ENCODE data around the gene SHANK2.

The SHANK2 gene

DNA sequence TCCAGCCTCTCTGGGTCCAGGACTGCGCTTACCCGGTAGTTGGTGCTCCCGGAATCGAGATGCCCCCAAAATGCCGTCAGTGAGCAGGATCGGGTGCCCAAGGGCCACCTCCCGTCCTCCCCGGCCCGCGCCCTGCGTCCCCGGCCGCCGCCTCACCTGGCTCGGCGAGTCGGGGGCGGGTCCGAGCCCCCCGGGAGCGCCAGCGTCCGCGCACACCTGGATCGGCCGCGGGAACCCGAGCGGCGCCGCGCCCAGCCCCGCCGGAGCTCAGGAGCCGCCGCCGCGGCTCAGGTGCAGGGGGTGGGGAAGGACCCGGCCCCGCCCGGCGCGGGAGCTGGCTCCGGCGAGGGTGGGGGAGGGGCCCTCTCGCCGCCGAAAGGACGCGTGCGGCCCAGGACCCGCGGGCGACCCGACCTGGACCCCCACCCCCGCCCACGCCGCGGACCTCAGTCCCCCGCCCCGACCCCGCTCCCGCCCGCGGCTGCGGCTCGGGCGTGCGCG lies at the start of gene SHANK2:
TSS of gene SHANK2 (minus strand) at position 309 of the 501 bp plus-strand sequence. CDS start 105,251 bp downstream, outside the sequence.
- DNase-seq: no peak

DNA sequence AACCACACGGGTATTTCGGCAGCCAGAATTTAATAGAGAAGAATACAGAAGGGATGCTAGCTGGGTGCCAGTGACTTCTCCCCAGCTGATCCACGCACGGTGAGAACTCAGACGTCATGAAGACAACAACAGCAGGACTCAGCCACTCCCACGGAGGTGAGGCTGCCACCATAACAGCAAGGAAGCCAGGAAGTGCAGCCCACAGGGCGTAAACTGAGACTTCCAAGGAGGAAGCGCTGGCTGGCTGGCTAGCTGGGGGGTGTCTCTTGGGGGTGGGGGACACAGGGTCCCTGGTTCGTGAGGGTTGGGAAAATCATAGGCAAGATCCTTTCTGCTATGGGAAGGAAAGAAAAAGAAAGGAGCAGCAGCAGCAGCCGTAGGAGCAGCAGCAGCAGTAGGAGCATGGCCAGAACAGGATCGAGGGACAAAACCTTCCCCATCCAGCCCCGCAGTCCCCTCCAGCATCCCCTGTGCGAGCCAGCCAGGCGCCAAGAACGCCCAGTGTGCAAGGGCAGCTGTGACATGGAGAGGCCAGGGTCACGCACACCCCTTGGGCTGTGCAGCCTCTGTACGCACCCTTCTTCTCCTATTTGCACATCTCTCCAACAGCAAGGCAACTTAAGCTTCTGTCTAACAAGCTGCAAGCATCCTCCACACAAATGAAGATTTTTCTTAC lies 49.6 kb upstream of the SHANK2 start:
- DNase-seq: no peak

GRCh38 chr11:71301046-71301857 lies 48.9 kb upstream of the SHANK2 start:
- no peak for DNase-seq

DNA sequence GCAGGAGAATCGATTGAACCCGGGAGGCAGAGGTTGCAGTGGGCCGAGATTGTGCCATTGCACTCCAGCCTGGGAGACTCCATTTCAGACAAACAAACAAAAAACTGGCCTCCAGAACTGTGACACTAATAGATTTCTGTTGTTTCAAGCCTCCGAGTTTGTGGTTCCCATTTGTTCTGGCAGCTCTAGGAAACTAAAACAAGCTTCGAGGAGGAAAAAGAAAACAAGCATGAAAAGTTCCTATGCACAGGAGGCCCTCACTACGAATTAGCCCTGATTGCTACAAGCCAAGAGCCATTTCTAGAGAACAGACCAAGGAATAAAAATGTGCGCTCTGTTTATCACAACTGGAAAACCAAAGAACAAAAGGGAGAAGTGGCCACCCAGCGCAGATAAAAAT lies 47.8 kb upstream of the SHANK2 start:
- DNase-seq: no peak

DNA sequence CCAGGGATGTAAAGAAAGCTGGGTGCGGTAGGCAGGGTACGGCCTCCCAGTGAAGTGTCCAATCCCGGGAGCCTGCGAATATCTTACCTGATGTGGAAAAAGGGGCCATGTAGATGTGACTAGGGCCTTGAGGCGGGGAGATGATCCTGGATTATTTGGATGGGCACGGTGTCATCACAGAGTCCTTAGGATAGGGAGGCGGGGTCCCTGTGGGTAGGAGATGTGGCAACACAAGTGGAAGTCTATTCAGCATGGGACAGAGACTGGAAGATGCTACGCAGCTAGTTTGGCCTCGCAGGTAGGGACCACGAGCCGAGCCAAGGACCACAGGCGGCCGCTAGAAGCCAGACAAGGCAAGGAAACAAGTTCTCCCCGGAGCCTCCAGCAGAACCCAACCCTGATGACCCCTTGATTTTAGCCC lies 46.4 kb upstream of the SHANK2 start:
- DNase-seq: no peak

GRCh38 chr11:71298016-71298550 lies 45.7 kb upstream of the SHANK2 start:
- DNase-seq: no peak

DNA sequence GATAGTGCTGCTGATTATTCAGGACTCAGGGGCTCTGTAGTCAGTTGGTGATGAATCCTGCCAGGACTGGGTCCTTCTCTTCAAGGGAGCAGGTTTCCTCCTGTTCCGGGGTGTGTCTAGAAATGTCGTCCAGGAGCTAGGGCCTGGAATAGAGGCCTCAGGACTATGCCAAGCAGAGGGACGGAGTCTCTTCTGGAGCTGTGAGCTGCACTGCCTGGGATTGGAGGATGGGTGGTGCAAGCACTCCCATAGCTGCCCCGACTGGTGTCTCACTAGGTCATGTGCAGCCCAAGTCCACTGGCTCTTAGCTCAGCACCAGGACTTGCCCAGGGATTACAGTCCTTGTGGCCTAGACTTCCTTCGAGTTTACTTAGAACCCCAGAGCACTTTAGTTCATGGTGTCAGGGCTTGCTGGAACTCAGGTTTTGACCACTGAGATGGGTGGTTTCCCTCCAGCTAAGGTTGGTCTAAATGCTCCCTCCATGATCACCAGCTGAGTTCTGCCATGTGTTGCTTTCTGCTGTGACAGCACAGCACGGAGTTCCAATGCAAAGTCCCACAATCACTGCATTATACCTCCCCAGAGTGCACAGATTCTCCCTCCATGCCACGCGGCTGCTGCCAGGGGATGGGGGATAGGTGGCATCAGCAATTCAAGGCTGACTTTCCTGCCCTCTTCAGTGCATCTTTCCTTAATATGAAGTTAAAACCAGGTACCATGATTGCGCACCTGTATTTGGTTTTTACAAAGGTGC lies 42.6 kb upstream of the SHANK2 start:
- DNase-seq: no peak

- no peak for DNase-seq
These were observed 41.8 kb upstream of the SHANK2 start for GRCh38 chr11:71293961-71294782.

DNA sequence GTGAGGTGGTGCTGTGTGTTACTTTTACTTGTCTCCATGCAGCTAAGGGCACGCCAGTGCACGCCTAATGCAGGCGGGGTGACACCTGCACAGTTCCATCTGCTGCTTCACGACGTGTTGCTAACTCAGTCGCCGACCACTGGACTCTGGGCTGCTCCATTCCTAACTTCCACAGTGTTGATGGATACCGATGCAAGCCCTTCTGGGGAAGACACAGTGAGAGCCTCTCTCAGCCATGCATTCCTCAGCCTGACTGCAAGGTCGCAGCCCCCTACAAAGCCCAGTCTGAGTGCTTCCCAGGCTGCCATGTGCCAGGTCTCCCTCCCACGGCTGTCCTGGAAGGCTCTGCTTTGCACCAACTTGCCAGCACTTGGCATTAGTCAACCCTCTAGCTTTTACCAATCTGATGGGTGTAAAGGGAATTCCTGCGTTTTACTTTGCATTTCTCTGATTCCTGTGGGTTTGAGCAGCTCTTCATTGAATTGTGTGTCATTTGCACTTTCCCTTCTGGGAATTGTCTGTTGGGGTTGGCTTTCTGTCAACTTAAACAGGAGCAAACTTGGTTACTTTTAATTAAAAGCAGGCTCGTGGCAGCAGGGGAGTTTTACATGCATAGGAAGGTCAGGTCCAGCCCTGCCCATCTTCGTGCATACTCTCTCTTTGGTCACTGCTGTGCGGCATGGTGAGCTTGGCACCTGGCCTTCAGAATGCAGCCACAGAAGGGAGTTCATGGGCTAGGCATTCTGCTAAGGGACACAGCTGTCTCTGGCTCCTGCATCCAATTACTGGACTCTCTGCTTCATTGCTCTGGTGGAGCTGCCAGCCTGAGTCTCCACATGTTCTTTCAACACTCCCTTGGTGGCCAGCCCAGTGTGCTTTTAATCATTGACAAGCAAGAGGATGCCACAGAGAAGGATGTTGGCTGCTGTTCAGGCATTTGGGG lies 34.6 kb upstream of the SHANK2 start:
- no peak for DNase-seq

DNA sequence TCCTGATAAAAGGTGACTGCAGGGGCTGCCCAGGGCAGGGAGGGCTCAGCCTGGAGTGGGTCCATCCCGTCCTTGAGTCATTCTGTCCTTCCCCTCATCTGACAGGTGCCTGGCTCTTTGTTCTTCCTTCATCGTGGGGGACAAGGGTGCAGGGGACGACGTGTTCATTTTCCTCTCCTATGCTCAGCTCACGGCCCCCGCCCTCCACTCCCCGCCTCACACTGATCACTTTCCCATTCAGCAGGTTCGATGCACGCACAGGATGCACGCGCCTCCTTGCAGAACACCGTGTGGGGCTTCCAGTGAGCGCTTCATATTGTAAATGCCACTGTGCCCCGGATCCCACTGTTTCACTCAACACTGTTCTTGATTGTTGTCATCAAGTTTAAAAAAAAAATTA lies 32.7 kb upstream of the SHANK2 start:
- DNase-seq: no peak

DNA sequence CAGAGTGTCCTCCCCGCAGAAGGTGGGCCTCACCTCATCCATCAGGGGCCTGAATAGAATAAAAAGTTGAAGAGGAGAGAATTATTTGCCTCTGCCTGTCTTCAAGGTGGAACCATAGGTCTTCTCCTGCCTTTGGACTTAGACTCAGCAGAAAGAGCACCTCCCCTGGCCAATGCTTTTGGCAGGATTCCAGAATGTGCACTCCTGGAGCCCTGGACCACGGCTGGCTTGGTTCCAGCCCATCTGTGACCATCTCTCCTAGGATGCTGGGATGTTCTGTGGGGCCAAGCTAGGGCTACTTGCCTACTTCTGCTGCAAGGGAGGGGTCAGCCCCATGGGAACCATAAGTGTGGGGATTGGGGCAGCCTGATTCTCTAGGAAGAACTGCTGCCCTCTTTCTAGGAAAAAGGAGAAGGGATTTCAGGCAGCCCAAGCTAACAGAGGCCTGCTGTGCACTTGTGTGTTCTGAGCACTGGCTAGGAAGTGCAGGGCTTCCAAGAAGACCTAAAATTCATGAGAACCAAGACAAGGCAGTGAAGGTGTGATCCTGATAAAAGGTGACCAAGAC lies 32.2 kb upstream of the SHANK2 start:
- DNase-seq: no peak

GRCh38 chr11:71283971-71284441 lies 31.6 kb upstream of the SHANK2 start:
- no peak for DNase-seq

DNA sequence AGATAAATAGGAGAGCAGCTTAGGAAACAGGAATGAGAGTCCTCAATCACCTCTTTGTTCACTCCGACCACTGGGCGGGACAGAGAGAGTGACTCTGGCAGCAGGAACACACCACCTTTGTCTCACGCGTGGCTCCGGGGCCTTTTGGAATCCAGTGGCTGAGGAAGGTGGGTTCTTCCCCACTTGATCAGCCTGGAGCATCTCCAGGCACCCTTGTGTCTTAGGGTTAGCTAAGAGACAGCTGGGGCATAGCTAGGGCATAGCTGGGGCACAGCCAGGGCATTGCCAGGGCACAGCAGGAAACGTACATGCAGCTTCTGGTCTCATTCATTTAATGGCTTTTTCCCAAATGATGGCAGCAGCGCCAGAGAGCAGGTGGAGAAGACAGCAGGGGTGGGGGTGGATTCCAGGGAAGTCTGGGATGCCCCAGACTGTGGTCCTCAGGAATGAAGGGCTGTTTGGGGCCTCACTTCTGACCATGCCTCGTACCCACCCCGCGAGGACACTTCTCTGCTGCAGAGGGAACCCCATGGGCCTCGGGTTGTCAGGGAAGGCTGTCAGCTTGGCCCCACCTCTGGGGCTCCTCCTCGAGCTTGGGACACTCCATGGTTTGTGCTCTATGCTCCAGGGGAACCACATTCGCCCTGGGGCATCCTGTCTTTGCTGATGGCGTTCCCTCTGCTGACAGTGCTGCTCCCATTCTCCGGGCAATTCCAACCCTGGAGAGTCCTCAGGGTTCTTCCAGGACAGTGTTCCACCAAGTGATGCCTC lies 30.4 kb upstream of the SHANK2 start:
- no peak for DNase-seq

DNA sequence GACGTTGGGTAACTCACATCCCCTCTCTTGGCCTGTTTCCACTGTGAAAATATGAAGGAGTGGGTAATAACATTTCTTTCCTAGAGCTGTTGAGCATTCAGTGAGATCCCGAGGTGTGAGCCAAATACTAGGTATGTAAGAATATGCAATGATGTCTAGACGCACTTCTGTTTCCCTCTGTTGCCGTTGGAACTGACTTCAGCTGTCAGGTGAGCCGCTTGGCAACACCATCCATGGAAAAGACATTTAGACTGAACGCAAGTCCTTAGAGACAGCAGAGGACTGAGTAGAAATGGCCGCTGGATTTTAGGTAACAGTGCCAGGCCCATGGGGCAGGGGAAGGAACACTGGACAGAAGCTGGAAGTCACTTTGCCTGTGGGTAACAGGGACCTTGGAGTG lies 29.5 kb upstream of the SHANK2 start:
- DNase-seq: no peak

- no peak for DNase-seq
These were observed 28.8 kb upstream of the SHANK2 start for GRCh38 chr11:71281204-71281603.

GRCh38 chr11:71279916-71280645 lies 27.7 kb upstream of the SHANK2 start:
- no peak for DNase-seq

- DNase-seq: no peak
These were observed 19.8 kb upstream of the SHANK2 start for GRCh38 chr11:71272161-71272560.

GRCh38 chr11:71269603-71270511 lies 17.5 kb upstream of the SHANK2 start:
- DNase-seq: no peak

Data from DMS153 (cell line).